ENCODE data around the gene TAPT1.

TAPT1 gene

DNA sequence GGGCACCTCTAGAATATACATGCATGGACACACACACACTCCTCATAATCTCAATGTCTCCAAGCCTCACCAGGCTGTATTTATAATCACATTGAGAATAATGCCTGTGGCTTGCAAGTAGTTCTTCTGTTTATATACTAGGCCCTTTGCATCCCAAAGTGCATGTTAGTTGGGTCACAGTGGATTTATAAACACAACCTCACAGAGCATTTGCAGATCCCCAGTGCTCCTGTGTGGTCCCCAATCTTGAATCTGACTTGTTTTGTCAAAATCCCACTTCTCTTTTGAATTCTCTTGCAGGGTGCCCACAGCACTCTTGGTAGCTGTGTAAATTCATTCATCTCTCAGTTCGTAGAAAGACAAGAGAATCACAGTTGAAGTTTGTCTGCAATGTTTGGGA is 92.9 kb downstream of the TAPT1 start:
- ATAC-seq, result no peak

DNA sequence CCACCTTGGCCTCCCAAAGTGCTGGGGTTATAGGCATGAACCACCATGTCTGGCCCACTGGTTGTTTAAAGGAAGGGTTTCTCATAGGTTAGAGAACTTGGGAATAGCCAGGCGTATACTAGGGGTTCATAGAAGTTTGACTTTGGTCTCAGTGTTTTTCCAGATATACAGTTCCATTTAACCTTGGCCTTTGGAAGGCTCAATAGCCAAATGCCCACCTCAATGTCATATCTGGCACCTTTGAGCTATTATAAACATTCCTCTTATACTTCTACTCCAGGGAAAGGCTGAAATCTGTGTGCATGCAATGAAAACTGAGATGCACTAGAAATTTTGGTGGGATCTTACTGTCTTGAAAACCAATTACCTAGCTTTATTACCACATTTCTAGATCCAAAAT is 95.0 kb downstream of the TAPT1 start:
- DNase-seq (no peak), ATAC-seq (no peak)

More for the DNA sequence above, 92.9 kb downstream of the TAPT1 start:
- DNase-seq, result no peak

DNA sequence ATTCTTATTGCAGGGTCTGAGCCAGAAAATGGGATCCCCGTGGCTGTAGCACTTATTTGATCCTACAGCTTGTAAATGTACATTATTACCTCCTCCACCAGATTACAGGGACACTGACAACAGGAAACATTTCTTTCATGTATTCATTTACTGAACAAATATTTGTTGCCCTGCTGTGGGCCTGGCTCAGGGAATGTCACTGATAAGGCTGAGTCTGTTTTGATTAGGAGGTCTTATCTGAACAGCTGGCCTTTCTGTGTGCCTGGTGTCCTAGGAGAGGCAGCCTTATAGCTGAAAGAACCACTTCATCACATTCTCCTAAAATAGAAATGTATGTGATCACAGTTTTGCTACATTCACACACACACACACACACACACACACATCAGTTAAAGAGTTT is 96.9 kb downstream of the TAPT1 start:
- ATAC-seq (no peak), DNase-seq (no peak)

DNA sequence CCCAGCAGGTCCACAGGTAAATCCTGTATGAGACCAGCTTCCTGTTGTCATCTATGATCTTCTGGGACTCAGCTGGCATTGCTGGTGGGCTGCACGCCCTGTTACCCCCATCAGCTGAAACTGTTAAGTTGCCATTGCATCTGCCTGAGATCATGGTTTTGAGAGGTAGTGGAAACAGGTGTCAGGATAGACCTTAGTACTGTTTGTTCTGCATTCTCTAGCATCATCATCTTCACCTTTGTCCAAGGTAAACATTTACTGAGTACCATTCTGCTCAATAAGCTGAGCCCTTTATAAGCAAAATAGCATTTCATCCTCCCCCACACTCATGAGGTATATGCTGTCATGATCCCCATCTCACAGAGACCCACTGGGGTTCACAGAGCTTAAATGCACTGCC is 99.6 kb downstream of the TAPT1 start:
- no peak for ATAC-seq
- no peak for DNase-seq

DNA sequence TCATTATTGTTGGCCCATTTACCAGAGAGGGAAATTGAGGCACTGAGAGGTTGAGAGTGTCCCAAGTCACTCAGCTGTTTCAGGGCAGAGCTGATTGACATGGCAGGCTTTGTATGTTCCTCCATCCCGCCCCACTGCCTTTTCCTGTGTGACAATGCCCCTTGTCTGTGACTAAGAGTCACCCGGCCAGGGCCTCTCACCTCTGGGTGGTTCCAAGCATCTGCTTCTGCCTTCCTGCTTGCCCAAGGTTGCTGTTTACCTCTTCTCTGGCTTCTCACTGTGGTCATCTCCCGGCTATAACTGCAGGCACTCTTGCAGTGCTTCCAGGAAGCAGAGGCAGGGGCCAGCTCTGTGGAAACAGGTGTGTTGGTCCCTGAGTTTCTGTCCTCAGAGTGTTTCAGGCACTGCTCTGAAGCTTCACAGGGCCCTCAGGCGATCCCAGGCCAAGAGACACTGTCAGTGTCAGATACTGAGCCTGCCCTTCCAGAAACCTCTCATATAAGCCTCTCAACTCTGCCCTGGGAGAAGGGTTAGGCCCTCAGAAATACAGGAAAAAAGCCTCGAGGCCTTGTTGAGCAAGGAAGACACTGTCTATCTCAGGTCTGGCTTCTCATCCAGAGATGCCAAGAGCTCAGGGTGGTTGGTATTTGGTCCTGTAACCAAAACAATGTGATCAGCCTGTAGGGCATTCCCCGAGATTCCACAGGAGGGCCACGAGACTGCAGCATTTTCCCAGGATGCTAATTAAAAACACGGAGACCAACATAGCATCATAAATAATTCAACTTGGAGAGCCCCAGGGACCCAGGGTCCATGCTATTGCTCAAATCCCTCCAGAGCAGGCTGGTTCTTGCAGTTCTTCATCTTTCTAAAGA is 100.5 kb downstream of the TAPT1 start:
- DNase-seq (peak; percentile 13), ATAC-seq (no peak)

DNA sequence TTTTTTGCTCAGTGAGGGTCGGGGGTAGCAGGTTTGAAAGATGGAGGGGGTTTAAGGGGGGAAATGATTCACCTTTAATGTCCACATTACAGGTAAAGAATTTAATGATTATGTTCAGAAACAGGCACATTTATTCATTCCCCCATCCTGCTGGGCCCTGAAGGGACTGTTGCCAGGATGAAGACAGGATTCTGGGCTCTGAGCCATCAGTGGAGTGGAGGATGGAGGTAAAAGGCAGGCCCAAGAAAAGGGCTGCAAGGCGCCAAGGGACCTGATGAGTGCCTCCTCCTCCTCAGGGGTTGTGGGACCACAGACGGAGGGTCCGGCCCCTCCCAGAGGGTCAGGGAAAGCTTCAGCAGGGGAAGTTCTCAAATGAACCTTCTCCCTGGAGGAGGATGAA is 102.0 kb downstream of the TAPT1 start:
- ATAC-seq (no peak), DNase-seq (no peak)

DNA sequence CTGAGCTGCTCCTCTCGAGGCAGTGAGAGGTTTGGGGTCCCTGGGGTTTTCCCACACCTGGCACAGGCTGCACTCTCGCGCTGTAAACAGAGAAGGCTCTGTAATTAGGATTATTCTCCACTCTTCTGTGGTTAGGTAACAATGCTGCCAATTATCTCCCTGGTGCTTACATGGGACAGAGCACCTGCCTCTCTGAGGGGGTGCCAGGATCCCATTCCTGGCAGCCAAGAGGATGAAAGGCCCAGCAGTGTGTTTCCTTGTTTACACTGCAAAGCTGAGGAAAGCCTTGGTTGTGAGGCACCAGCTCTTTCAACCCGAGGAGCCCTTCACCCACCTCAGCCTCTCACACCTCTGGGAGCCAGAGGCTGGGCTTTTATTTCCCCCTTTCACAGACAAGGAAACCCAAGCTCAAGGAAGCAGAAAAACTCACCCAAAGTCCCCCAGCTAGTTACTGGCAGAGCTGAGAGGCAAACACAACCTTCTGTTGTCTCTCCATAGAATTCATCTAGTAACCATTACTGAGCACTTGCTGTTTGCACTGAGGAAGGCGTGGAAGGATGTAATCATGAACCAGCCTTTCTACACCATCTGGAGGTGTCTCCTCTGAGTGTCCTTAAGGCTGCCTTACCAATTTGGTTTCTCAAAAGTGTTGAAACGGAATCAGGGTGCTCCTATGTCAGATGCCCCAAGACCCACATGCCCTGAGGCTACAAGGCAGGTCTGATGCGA is 102.8 kb downstream of the TAPT1 start:
- ATAC-seq (no peak), DNase-seq (peak; percentile 19)

DNA sequence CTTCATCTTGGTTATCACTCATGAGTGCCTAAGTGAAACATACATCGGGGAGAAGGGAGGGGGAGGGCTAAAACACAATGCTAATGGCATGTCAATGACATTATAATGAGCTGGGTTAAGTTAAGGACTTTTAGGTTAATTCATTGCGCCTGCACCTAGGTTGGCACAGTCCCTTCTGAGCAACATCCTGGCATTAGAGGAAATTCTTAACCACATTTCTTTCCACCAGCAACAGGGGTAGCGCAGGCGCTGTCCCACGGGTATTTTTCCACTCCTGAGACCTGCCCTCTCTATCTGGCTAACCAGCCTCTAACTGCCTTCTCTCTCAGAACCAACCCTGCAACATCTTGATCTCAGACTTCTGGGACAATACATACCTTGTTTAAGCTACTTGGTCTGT is 103.5 kb downstream of the TAPT1 start:
- peak; percentile 53 for DNase-seq
- peak; percentile 90 for ATAC-seq

DNA sequence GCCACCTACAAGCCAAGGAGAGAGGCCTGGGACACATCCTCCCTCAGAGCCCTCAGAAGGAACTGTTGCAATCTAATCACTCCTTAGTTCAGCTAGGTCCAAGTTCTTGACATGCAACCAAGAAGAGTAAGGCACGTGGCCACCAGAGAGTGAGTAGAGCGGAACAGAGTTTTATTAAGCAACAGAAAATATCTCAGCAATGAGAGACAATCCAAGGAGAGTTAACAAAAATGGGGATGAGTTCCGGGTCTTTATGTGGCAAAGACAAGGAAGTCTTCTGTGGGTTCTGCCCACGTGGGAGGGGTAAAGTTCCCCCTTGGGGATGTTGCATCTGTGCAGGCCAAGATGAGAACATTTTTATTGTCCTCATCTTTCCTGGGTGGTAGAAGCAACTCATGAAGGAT is 104.0 kb downstream of the TAPT1 start:
- no peak for ATAC-seq
- no peak for DNase-seq

DNA sequence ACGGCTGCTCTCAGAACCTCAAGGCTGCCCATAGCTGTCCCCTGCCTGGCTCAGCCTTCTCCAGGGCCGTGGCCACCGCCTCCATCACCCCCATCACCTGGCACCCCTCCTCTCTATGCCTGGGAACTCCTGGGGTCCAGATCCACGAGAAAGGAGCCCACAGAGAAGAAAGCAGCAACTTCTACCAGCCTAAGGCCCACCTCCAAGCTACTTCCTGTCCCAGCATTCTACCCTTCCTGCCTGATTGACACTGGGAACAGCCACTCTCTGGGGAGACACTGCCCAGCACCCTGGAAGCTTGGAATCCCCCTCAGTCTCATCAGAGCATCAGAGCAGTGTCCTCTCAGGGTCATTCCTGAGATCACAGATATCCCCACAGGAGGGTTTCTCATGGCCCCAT is 105.6 kb downstream of the TAPT1 start:
- ATAC-seq (no peak), DNase-seq (no peak)

DNA sequence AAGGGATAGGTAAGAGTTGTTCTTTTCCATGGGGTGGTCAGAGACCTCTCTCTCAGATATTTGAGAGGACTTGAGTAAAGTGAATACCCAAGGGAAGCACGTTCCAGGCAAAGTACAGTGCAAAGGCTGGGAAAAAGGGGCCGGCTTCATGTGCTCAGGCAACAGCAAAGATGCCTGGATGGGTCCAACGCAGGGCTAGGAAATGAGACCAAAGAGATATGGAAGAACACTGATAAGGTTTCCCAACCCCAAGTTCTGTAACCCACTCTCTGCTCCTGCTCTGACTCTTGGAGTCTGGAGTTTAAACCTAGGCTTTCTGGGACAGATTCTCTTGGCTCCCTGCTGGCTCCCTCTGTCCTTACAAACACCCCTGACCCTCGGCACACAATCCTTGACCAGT is 106.3 kb downstream of the TAPT1 start:
- no peak for ATAC-seq

DNA sequence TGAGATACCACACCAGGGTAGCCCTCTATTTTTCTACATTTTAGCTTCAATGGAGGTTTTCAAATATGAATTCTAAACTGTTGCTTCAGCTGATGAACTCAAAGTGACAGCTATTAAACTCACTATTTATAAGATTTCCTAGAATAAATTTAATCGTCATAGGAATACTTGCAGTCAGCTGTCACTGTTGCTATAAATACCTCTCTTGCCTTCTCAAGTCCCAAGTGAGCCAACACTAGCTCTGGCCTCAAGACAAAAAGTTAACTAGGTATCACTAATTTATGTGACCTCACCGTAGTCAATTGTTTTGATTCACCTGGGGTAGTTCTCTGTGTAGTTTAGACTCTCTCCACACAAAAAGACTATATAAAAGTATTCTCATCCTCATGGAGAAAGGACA is 108.2 kb downstream of the TAPT1 start:
- ATAC-seq (no peak), DNase-seq (no peak)

More for the DNA sequence above, 106.3 kb downstream of the TAPT1 start:
- DNase-seq, result no peak

DNA sequence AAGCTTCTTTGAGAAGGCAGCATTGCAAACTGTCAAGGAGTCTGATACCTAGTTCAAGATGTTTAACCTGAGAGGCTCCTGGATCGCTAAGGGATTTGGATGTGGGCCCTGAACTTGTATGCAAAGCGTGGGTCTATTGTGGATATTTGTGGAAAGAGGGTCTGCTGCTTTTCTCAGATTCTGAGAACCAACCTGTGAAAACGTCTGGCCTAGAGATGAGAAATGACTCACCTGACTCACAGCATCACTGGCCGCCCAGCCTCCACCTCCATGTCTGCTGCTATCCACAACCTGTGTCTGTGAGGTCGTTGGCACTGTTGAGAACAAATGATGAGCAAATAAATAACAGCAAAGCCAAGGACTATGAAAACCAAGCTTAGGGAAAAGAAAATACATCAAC is 109.1 kb downstream of the TAPT1 start:
- DNase-seq, result no peak
- no peak for ATAC-seq

DNA sequence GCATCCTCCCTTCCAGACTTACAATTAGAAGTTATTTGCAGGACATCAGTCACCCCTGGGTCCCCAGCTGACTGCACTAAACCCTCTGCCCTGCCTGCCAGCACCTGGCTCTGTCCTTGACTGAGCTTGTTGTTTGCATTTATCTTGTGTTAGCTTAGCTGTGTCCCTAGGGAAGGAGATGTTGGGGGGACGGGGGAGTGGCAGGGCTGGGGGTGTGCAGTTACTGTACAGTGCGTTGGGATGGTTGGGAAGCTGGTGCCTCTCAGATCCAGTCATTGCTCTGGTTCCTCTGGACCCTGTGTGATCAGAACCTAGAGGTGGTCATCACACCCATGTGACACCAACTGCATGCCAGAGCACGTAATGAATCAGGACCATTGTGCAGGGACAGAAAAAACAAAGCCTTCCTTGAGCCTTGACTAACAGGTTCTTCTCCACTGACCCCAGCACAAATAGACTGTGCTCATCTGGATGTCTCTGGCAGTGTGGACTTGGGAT is 109.7 kb downstream of the TAPT1 start:
- ATAC-seq (no peak), DNase-seq (no peak)

DNA sequence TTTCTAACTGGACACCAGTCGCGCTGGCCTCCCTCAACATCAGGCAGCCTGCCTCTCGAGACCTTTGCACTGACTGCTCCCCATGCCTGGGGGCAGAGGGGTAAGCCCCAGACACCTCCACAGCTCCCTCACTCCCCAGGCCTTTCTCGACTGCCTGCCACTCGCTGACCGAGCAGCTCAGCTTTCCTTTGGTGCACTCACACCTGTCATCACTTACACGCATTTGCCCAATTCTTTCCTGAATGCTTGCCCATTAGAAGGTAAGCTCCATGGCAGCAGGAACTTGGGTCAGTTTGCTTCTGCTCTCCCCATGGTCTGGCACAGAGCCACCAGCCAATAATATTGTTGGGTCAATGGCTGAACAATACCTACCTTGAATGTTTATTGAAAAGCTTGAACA is 110.3 kb downstream of the TAPT1 start:
- no peak for DNase-seq
- no peak for ATAC-seq

DNA sequence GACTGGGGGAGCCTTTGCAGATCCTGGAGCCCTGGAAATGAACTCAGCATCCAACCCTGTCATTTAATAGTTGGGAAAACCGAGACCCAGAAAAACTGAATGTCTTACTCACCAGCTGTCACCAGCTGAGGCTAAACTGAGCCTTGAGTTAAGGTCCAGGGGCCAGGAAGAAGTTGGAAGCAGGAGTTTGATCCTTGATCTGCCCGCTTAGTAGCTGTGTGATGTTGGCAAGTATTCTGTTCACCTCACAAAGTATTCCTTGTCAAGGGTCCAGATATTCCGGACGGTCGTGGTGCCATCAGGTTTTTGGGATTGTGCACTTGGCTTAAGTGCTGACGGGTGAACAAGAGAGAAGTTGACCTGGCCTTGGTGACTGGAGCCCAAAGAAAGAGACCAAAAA is 111.7 kb downstream of the TAPT1 start:
- ATAC-seq (no peak), DNase-seq (no peak)

DNA sequence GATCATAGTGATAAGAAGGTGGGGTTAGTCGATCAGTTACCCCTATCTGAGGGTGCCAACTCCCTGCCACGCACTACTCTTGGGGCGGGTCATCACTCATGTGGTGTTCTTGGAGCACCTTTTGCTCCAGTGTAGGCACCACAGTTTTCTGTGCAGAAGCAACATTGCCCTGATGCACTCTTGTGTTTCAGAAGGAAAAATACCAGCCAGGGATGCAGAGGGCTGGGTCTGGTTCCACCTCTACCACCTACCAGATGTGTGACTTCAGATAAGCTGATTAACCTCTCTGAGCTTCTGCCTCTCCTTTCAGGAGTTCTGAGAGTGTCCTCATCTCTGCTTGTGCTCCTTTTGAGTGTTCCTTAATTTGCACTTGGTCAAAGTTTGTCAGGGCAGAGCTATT is 112.5 kb downstream of the TAPT1 start:
- DNase-seq (no peak), ATAC-seq (no peak)

DNA sequence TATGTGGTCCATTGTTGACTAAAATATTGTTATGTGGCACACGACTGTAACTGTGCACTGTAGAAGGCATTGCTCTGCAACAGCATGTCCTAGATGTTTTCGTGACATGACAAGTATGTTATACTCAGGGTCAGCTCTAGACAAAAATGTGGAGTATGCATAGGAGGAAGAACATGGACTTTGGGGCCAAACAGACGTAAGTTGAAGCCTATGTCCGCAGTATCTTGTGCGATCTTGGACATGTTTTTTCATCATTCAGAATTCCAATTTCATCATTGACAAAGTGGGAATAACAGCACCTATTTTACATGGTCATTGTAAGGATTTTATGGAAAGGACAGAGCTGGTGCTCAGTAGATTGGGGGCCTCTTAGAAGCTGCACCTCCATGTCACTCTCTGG is 114.7 kb downstream of the TAPT1 start:
- no peak for DNase-seq
- ATAC-seq, result no peak

DNA sequence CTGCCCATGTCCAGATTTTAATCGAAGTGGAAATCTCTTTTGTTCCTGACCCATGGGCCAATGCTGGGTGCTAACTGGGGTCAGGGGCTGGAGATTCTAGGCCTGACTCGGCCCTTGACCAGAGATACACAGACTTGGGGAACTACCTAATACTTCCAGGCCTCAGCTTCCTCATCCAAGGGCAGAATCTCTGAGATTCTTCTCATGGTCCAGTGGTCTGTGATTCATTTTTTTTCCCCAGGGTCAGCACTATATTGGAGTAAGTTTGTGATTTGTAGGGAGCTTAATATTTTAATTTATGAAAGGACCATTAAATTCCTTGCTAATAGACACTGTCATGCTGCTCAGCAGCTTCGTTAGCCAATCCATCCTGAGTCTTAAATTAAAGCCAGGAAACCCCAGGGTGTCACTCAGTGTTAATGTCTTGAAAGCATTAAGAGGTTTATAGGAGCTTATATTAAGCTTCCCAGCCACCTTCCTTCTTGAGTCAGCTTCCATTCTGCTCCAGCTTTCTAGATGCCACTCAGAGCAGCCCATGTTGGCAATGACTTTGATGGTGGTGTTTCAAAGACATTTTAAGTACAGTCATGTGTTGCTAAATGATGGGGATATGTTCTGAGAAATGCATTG is 115.5 kb downstream of the TAPT1 start:
- ATAC-seq (no peak), DNase-seq (no peak)
